HEK293 (cell line): Measurements from ENCODE around the gene SPINDOC.

Experiments
- HOXA7 ChIP-seq: sonication (generic); formaldehyde crosslinking; IDR thresholded peaks from 2 replicates; pipeline ENCODE4 v1.8.1; 2022; ENCODE audit warnings: missing genetic modification reagents, borderline replicate concordance
- ZNF26 ChIP-seq: fragments of 450-650 bp; formaldehyde crosslinking; IDR thresholded peaks from 2 replicates; pipeline ENCODE4 v1.5.1; 2016; ENCODE audit warnings: missing biosample characterization, missing genetic modification characterization
- ZNF335 ChIP-seq: fragments of 450-650 bp; formaldehyde crosslinking; conservative IDR thresholded peaks from 2 replicates; pipeline ENCODE4 v1.5.1; 2016; ENCODE audit warnings: missing biosample characterization, missing genetic modification characterization

- TF ChIP-seq HOXA7 (CRISPR knock-in tag) (no peak), ZNF335 (tag by site-specific recombination) (no peak), ZNF26 (tag by site-specific recombination) (no peak)
These were observed 13.4 kb downstream of the SPINDOC start for GRCh38 chr11:63826471-63827190.
